SK-N-SH (cell line): Measurements from ENCODE around the gene DHX57. TPM values are rescaled to one million over a fixed set of nuclear protein-coding genes. Genes with fewer than 3 reads are reported as not detected.

Source experiments
- CTCF ChIA-PET: fragments of 300-600, 350-600 bp; formaldehyde crosslinking; extraction: SDS; loops from one replicate; lab custom pipeline; 2021; lab: Yijun Ruan, JAX
- POLR2A ChIA-PET: fragments of 350-600 bp; sonication (Branson Sonifier 250); formaldehyde crosslinking; extraction: SDS; loops from one replicate; lab custom pipeline; 2020; ENCODE audit warnings: antibody characterized with exemption, inconsistent platforms; lab: Yijun Ruan, JAX
- DNase-seq: peaks from one replicate; pipeline ENCODE4 v3.0.0; 2012
- H2AFZ ChIP-seq: fragments of 200-600 bp; sonication (generic); 2 replicates; pipeline ENCODE4 v1.8.1; 2016; ENCODE audit warnings: antibody characterized with exemption, mild to moderate bottlenecking, low read depth
- H3F3A ChIP-seq: fragments of 200-600 bp; sonication (generic); replicated peaks from 2 replicates; pipeline ENCODE3; 2016; ENCODE audit warnings: antibody characterized with exemption, mild to moderate bottlenecking; ENCODE audit not compliant: insufficient read depth
- H3K27ac ChIP-seq, 2 experiments: fragments of 200-500 bp in 1 of 2; fragments of 200-600 bp in 1 of 2; sonication (Bioruptor generic) in 1 of 2; sonication (generic), shearing (Covaris generic) in 1 of 2; 2 replicates each; pipeline versions ENCODE4 v1.5.1 to v1.6.1; 2014 to 2016; ENCODE audit warnings: low read depth in 2 of 2, inconsistent platforms in 1 of 2, low read length in 1 of 2, mild to moderate bottlenecking in 1 of 2, mixed read lengths in 1 of 2
- H3K27me3 ChIP-seq: fragments of 200-600 bp; sonication (generic), shearing (Covaris generic); 2 replicates; pipeline ENCODE4 v1.6.1; 2016; ENCODE audit warnings: mixed run types; ENCODE audit not compliant: insufficient read depth
- H3K36me3 ChIP-seq, 2 experiments: fragments of 200-500 bp in 1 of 2; fragments of 200-600 bp in 1 of 2; sonication (Bioruptor generic) in 1 of 2; sonication (generic) in 1 of 2; replicated peaks in 1 of 2; 2 replicates each; pipeline versions ENCODE3 to v1.5.1; 2014 to 2016; ENCODE audit warnings: low read length in 1 of 2, mild to moderate bottlenecking in 1 of 2; ENCODE audit not compliant: insufficient read depth in 2 of 2, control insufficient read depth in 1 of 2
- H3K4me1 ChIP-seq, 2 experiments: fragments of 200-500 bp in 1 of 2; fragments of 200-600 bp in 1 of 2; sonication (Bioruptor generic) in 1 of 2; sonication (generic), shearing (Covaris generic) in 1 of 2; 2 replicates each; pipeline versions ENCODE4 v1.5.1 to v1.6.1; 2014 to 2016; ENCODE audit warnings: low read depth in 1 of 2, low read length in 1 of 2, mixed run types in 1 of 2; ENCODE audit not compliant: insufficient read depth in 2 of 2, control insufficient read depth in 1 of 2
- H3K4me2 ChIP-seq: fragments of 200-600 bp; sonication (generic), shearing (Covaris generic); 2 replicates; pipeline ENCODE4 v1.6.1; 2017; ENCODE audit warnings: mixed run types
- H3K4me3 ChIP-seq, 2 experiments: fragments of 200-500 bp in 1 of 2; fragments of 200-600 bp in 1 of 2; sonication (Bioruptor generic) in 1 of 2; sonication (generic), shearing (Covaris generic) in 1 of 2; 2 replicates each; pipeline versions ENCODE4 v1.5.1 to v1.8.1; 2014 to 2016; ENCODE audit warnings: low read depth in 2 of 2, inconsistent platforms in 1 of 2, low read length in 1 of 2, mild to moderate bottlenecking in 1 of 2, mixed read lengths in 1 of 2, moderate library complexity in 1 of 2
- H3K79me2 ChIP-seq: fragments of 200-600 bp; sonication (generic); 2 replicates; pipeline ENCODE4 v1.8.1; 2017; ENCODE audit warnings: mild to moderate bottlenecking; ENCODE audit not compliant: insufficient read depth
- H3K9ac ChIP-seq: fragments of 200-600 bp; sonication (generic); 2 replicates; pipeline ENCODE4 v1.6.1; 2017; ENCODE audit warnings: mixed run types
- H3K9me2 ChIP-seq: fragments of 200-600 bp; sonication (generic); 2 replicates; pipeline ENCODE4 v1.6.1; 2017; ENCODE audit warnings: mixed run types
- H3K9me3 ChIP-seq: fragments of 200-600 bp; sonication (generic); 2 replicates; pipeline ENCODE4 v1.6.1; 2017; ENCODE audit warnings: mixed run types, mild to moderate bottlenecking, moderate library complexity
- H4K20me1 ChIP-seq: fragments of 200-600 bp; sonication (generic); 2 replicates; pipeline ENCODE4 v1.6.1; 2017; ENCODE audit warnings: mild to moderate bottlenecking, mixed run types; ENCODE audit not compliant: insufficient read depth
- CHD2 ChIP-seq: fragments of 150-350 bp; IDR thresholded peaks from 2 replicates; pipeline ENCODE4 v1.6.1; 2018; ENCODE audit warnings: low read length; ENCODE audit not compliant: partially characterized antibody
- EP300 ChIP-seq, 2 experiments: IDR thresholded peaks; 2 replicates each; pipeline versions ENCODE4 v1.4.0 to v1.6.1; 2012; ENCODE audit warnings: borderline replicate concordance in 1 of 2, low read depth in 1 of 2, low read length in 1 of 2
- FOXJ3 ChIP-seq: sonication (generic); formaldehyde crosslinking; IDR thresholded peaks from 2 replicates; pipeline ENCODE4 v1.5.1; 2020; ENCODE audit warnings: mild to moderate bottlenecking, missing genetic modification reagents
- FOXM1 ChIP-seq: IDR thresholded peaks from 2 replicates; pipeline ENCODE4 v1.4.0; 2012; ENCODE audit warnings: low read depth, mild to moderate bottlenecking
- JUND ChIP-seq: IDR thresholded peaks from 2 replicates; pipeline ENCODE4 v1.4.0; 2012
- MXI1 ChIP-seq: IDR thresholded peaks from 2 replicates; pipeline ENCODE4 v1.6.1; 2012; ENCODE audit warnings: mild to moderate bottlenecking, low read depth, low read length, improper control_type of control experiment
- PBX3 ChIP-seq: IDR thresholded peaks from 2 replicates; pipeline ENCODE4; 2012
- TEAD4 ChIP-seq: IDR thresholded peaks from 2 replicates; pipeline ENCODE4 v1.4.0; 2012; ENCODE audit warnings: mild to moderate bottlenecking, borderline replicate concordance; ENCODE audit not compliant: insufficient read depth
- ZBTB33 ChIP-seq: IDR thresholded peaks from 2 replicates; pipeline ENCODE4 v1.4.0; 2012; ENCODE audit warnings: low read depth, borderline replicate concordance
- WGBS: methylation state at CpG from one replicate; pipeline ENCODE4 v1.1.6; 2017; ENCODE audit warnings: low lambda C conversion rate; 5-methylcytosine and 5-hydroxymethylcytosine counted together
- polyA plus RNA-seq, 3 experiments: library from polyadenylated mRNA; depleted of rRNA; stranded (reverse); fragments of >200 nt; gene quantifications; 2 replicates each; pipeline ENCODE4 v1.2.3, GENCODE V29; 2012
- TF ChIP-seq, protein P1 (sequence below): fragments of 200-600 bp; sonication (generic); IDR thresholded peaks from 2 replicates; pipeline ENCODE4 v1.6.1; 2017; ENCODE audit warnings: antibody characterized with exemption, mild to moderate bottlenecking, moderate library complexity
- TF ChIP-seq, protein P2 (sequence below): IDR thresholded peaks from 2 replicates; pipeline ENCODE4 v1.6.1; 2012; ENCODE audit warnings: mild to moderate bottlenecking, low read depth, low read length, moderate library complexity

The DHX57 gene
- polyA plus RNA-seq, 1 of the 3 experiments (the other 2 are of a cell fraction) = 12.3 TPM

DNA sequence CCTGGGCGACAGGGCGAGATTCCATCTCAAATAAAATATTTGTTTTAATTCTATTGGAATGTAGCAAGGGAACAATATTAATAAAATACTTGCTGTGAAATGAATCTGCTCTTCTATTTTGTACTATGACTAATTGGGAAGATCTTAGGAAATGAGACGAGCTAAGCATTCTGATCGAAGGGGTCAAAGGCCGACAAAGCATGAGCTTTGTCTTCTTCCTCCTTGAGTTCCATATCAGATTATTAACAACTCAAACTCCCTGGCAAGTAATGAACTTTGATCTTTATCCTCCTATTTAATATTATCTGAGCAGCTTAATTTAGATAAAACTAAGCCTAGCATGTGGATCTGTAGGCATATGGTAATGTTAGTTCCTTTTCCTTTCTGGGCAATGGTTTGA is 82.2 kb downstream of the DHX57 start:
- Histone ChIP-seq H3K9me2 (no peaks in the 10 kb centered on the region), H3K9me3 (no peaks in the 10 kb centered on the region)

More for the DNA sequence above, 82.2 kb downstream of the DHX57 start:
- WGBS = 94% methylated on average over 5 of the region's 5 CpGs
- Histone ChIP-seq H2AFZ (no peak overlapping the region), H3F3A (peaks cover 3% of the 10 kb centered on the region), H4K20me1 (no peaks in the 10 kb centered on the region), H3K27me3 (no peaks in the 10 kb centered on the region), H3K79me2 (no peaks in the 10 kb centered on the region), H3K9ac (no peak overlapping the region), H3K27ac (no peak overlapping the region), H3K4me1 (no peaks in the 10 kb centered on the region), H3K36me3 (peaks cover 4% of the 10 kb centered on the region in 2 experiments), H3K4me3 (no peak overlapping the region), H3K4me2 (no peak overlapping the region)
- ChIA-PET CTCF (interaction anchor here (1.6 kb wide), 2 partner anchors 190 to 212 kb away, joined by 3 to 4 read pairs; no protein-coding TSS in a partner anchor), POLR2A (interaction anchor here (0.6 kb wide), 1 partner anchor 46 kb away, joined by 4 read pairs; no protein-coding TSS in a partner anchor)
- DNase-seq = no peak
- TF ChIP-seq CHD2 (no peak), EP300 (IDR thresholded peaks at IDR 0.05; ENCODE audit: borderline replicate concordance in 1 of 2, low read depth in 1 of 2, low read length in 1 of 2) (no peak), ZBTB33 (no peak), FOXJ3 (CRISPR knock-in tag) (no peak), FOXM1 (no peak), JUND (no peak), PBX3 (no peak), MXI1 (no peak), TEAD4 (no peak)
- TF ChIP-seq, protein P1, sequence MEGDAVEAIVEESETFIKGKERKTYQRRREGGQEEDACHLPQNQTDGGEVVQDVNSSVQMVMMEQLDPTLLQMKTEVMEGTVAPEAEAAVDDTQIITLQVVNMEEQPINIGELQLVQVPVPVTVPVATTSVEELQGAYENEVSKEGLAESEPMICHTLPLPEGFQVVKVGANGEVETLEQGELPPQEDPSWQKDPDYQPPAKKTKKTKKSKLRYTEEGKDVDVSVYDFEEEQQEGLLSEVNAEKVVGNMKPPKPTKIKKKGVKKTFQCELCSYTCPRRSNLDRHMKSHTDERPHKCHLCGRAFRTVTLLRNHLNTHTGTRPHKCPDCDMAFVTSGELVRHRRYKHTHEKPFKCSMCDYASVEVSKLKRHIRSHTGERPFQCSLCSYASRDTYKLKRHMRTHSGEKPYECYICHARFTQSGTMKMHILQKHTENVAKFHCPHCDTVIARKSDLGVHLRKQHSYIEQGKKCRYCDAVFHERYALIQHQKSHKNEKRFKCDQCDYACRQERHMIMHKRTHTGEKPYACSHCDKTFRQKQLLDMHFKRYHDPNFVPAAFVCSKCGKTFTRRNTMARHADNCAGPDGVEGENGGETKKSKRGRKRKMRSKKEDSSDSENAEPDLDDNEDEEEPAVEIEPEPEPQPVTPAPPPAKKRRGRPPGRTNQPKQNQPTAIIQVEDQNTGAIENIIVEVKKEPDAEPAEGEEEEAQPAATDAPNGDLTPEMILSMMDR = no peak
- TF ChIP-seq, protein P2, sequence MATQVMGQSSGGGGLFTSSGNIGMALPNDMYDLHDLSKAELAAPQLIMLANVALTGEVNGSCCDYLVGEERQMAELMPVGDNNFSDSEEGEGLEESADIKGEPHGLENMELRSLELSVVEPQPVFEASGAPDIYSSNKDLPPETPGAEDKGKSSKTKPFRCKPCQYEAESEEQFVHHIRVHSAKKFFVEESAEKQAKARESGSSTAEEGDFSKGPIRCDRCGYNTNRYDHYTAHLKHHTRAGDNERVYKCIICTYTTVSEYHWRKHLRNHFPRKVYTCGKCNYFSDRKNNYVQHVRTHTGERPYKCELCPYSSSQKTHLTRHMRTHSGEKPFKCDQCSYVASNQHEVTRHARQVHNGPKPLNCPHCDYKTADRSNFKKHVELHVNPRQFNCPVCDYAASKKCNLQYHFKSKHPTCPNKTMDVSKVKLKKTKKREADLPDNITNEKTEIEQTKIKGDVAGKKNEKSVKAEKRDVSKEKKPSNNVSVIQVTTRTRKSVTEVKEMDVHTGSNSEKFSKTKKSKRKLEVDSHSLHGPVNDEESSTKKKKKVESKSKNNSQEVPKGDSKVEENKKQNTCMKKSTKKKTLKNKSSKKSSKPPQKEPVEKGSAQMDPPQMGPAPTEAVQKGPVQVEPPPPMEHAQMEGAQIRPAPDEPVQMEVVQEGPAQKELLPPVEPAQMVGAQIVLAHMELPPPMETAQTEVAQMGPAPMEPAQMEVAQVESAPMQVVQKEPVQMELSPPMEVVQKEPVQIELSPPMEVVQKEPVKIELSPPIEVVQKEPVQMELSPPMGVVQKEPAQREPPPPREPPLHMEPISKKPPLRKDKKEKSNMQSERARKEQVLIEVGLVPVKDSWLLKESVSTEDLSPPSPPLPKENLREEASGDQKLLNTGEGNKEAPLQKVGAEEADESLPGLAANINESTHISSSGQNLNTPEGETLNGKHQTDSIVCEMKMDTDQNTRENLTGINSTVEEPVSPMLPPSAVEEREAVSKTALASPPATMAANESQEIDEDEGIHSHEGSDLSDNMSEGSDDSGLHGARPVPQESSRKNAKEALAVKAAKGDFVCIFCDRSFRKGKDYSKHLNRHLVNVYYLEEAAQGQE = no peak
